Measurements from ENCODE around the gene LRIG3. TPM values are rescaled to one million over a fixed set of nuclear protein-coding genes. Genes with fewer than 3 reads are reported as not detected.

Gene LRIG3
- total and polyA plus RNA-seq, 2 of the 4 experiments (the other 2 are of a cell fraction) = 26.4 to 71.2 TPM

GRCh38 chr12:58931518-58931917 is 11.2 kb upstream of the LRIG3 start:
- Histone ChIP-seq H3K27me3 (ENCODE audit: control insufficient read depth, insufficient read depth, low read length) (no peaks in the 10 kb centered on the region), H3K4me2 (ENCODE audit: low read depth, low read length) (no peak overlapping the region), H3K23ac (ENCODE audit: low read depth, low read length) (no peak overlapping the region), H2BK15ac (ENCODE audit: low read depth, low read length) (0 out of 3 replicates have a peak overlapping the region, but pooled peaks have one; percentile 17), H2BK5ac (ENCODE audit: low read depth, low read length, poor library complexity, severe bottlenecking) (no peak overlapping the region), H4K5ac (ENCODE audit: low read depth, low read length) (peak overlapping the region; percentile 70), H2BK20ac (ENCODE audit: low read depth, low read length) (no peak overlapping the region), H3K4me3 (ENCODE audit: insufficient read depth, low read depth, low read length) (no peak overlapping the region), H3K27ac (ENCODE audit: insufficient read depth, low read length) (peak overlapping the region; percentile 49; the same call in 1 of the 2 replicates), H3K4ac (ENCODE audit: low read depth, low read length) (0 out of 2 replicates have a peak overlapping the region, but pooled peaks have one; percentile 22), H3K18ac (ENCODE audit: low read depth, low read length) (peak overlapping the region; percentile 64; the same call in 1 of the 2 replicates), H3K9me3 (ENCODE audit: control insufficient read depth, insufficient read depth, low read length) (no peaks in the 10 kb centered on the region), H3K36me3 (ENCODE audit: control insufficient read depth, insufficient read depth, low read length) (no peaks in the 10 kb centered on the region), H3K4me1 (ENCODE audit: control insufficient read depth, insufficient read depth, low read length) (peaks cover 2% of the 10 kb centered on the region), H3K9me1 (ENCODE audit: insufficient read depth, low read length) (no peaks in the 10 kb centered on the region), H3K56ac (ENCODE audit: extremely low read depth, insufficient read depth, low read length) (no peak overlapping the region), H4K91ac (ENCODE audit: insufficient read depth, low read depth, low read length) (peak overlapping the region; percentile 4; the same call in 1 of the 2 replicates), H4K20me1 (ENCODE audit: insufficient read depth, low read length) (no peaks in the 10 kb centered on the region), H2AK5ac (ENCODE audit: low read depth, low read length) (peak overlapping the region; percentile 6; the same call in 1 of the 2 replicates), H3K9ac (ENCODE audit: low read depth, low read length) (no peak overlapping the region), H3K14ac (replicated peaks; ENCODE audit: low read depth, low read length) (peak overlapping the region; percentile 28; the same call in 1 of the 2 replicates), H2AK9ac (replicated peaks; ENCODE audit: low read depth, low read length, poor library complexity) (no peak overlapping the region), H3K79me1 (ENCODE audit: low read depth in 1 of 2, low read length in 2 of 2) (no peaks in the 10 kb centered on the region), H2BK120ac (ENCODE audit: low read depth, low read length) (peak overlapping the region; percentile 35), H4K8ac (ENCODE audit: low read depth in 2 of 2, low read length in 2 of 2) (no peak overlapping the region), H2AFZ (replicated peaks; ENCODE audit: low read length, poor library complexity) (no peak overlapping the region)
- dilution Hi-C loops (cut with HindIII; ENCODE audit: low sequenced_read_pairs, unreplicated experiment) (no loop called here), intact Hi-C loops (cut with micrococcal nuclease) (no loop called here), in situ Hi-C loops (cut with MboI; ENCODE audit: low sequenced_read_pairs) (no loop called here)
- TF ChIP-seq NFE2L2 (IDR thresholded peaks at IDR 0.05; ENCODE audit: low read depth, low read length) (no peak), ELK1 (IDR thresholded peaks at IDR 0.05; ENCODE audit: borderline replicate concordance, low read depth, low read length) (no peak), MAZ (IDR thresholded peaks at IDR 0.05; ENCODE audit: borderline replicate concordance, low read depth, low read length) (no peak), CEBPB (IDR thresholded peaks at IDR 0.05; ENCODE audit: low read depth, low read length) (no peak), CTCF (conservative IDR thresholded peaks at IDR 0.05; ENCODE audit: low read depth, low read length) (no peak), USF2 (IDR thresholded peaks at IDR 0.05; ENCODE audit: low read depth, low read length) (no peak)
- ChIA-PET POLR2A (ENCODE audit: unreplicated experiment) (no interaction called here), CTCF (interaction anchor here (0.5 kb wide), 1 partner anchor 15 kb away, joined by 5 read pairs; no protein-coding TSS in a partner anchor)
- 100% methylated on average over 2 of the region's 4 CpGs; no CpG with 5 or more reads in 1 of the 2 experiments for WGBS, 2 experiments (ENCODE audit: extremely low coverage in 2 of 2, insufficient read length in 1 of 2)
- no TSS peak for BruUV-seq (replicated peaks)
- DNase-seq (no peak), ATAC-seq (ENCODE audit: low read depth) (no peak)
